HG03064 (cell line): ENCODE measurements around the gene AGRP.
"Not testable (repeated sequence)": the region's sequence is repeated elsewhere in the genome, so short reads cannot be mapped to it uniquely, and the experiment has no call there.

Source experiments
- ATAC-seq: cut with Tn5 transposase; IDR thresholded peaks from one replicate; pipeline ENCODE4 v1.9.1; 2021; ENCODE audit warnings: low read depth; ENCODE audit not compliant: unreplicated experiment

AGRP gene

GRCh38 chr16:67483150-67483549 is at the start of gene AGRP:
Gene AGRP, minus strand, starts transcription at chr16:67483547. Its CDS starts 149 bp downstream, at chr16:67483398.
- no peak for ATAC-seq

DNA sequence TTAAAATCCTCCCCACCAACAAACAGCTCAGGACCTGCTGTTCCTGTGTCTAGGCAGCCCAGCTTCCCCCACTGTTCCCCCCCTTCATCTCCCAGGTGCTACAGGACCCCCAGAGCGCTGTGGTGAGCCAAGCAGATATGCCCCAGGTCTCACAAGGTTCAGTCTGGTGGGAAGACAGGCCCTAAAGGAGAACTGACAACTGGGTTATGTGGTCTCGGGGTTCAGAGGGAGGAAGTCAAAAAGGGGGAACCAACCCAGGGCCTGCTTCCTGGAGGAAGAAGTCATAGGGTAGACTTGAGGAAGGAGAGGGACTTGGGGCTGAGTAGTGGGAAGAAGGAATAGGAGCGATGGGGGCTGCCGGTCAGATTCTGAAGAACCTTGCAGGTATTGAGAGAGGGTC is 47.9 kb upstream of the AGRP start:
- ATAC-seq: no peak

DNA sequence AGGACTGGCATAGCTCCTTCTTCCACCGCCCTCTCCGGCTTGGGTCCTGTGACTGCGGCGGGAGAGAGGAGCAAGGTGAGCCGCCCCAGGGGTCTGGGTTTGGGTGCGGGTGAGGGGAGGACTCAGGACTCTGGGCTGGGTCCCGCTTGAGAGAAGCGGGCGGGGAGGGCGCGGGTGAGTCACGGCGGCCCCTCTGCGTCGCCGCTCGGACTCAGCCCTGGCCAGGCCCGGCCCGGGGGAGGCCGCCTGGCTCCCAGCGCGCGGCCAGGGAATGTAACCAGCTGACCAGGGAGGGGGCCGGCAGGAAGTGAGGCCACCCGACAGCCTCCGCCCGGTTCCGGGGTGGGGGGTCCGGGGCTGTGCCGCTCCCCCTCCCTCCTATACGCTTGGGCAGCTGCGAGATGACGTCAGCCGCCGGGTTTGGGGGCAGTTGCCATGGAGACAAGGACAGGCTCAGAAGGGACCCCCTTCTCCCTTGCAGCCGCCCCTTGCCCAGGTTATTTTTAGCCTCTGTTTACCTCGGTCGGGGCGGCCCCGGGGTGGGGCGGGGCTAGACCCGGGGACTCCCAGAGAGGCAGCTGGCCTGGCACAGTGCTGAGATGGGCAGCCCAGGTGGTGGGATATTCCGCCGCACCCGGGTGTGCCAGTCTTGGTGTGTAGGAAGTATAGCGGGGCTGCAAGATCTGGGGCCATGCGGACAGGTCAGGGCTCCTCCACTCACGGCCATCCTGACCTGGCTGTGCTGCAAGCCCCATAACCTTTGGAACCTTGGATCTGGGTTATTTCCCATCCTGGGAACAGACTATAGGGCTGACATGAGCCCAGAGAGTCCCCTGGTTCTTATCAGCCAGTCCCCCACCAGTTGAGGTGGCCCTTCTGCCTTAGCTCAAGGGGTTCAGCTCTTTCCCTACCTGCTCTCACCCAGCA is 46.9 kb upstream of the AGRP start:
- ATAC-seq: no peak

DNA sequence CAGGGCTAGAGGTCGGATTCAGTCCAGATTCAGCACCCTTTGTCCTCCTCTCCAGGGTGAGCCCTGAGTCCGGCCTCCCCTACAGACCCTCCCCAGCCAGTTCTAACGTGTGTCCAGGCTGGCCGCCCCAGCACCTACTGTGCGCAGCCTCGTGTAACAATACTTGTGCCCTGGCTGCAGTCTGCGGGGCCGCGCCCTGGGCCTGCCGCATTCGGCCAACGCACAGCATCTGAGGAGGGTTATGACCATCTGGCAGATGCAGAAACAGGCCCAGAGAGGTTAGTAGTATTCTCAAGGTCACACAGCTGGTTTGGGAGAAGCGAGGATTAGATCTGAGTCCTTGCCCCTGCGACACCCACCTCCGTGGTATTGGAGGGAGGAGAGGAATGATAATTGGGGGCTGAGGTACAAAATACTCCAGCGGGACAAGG is 46.2 kb upstream of the AGRP start:
- no peak for ATAC-seq

DNA sequence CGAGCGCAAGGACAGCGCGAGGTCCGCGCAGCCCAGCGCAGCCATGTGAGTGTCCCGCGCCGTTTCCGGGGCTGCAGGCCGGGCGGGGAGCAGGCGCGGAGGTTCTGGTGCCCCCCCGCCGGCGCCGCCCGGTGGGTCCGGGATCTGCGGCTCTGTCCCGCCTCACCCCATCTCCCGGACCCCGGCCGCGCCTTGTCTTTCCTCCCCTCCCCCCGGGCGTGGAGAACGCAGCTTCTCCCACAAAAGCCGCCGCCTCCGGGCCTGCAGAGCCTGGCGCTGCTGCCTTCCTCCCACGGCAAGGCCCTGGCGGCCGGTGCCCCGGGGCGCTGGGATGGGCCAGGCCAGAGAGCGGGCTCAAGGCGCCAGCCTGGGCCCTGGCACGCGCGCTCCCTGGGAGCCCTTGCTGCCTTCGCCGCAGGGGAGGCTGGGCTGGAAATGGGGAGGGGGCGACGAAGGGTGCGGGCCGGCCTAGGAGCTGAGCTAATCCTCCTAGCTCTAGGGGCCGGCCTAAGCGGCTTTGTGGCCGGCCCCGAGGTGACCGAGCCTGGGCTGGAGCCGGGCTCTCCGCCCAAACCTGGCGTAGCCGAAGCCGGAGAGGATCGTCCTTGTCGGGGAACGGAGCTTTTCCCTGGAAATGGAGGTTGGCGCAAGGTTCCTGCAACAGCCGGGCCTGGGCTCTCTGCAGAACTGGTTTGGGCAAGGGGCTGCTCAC is 45.7 kb upstream of the AGRP start:
- no peak for ATAC-seq

GRCh38 chr16:67528222-67528869 is 45.0 kb upstream of the AGRP start, which contains the start of gene RIPOR1:
Gene RIPOR1, plus strand, starts transcription at chr16:67528829. Its CDS starts 9,618 bp downstream, at chr16:67538447.
- no peak for ATAC-seq

DNA sequence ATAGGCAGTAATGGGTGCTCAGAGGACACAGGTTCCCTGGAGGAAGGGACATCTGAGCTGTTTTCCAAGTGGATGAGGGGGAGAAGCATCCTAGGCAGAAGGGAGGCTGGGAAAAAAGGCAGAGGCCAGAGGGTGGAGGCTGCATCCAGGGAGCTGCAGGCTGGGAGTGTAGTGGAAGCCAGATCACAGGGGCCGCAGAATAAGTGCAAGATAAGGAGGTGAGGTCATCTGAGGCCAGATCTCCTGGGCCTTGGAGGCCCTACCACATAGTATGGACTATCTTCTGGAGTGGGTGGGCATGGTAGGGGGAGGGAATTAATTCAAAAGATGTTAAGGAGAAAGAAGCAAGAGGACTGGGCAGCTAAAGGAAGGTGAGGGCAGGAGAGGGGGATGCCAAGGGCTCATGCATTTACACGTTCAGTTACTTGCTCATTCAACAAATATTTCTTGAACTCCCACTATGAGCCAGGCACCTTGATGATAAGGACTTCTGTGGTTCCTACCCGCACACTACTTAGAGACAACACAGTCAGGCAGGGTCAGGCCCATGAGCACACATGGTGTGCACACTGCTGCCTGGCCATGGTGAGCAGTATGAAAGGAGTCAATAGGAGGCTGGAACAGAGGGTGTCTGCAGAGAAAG is 42.9 kb upstream of the AGRP start:
- no peak for ATAC-seq

DNA sequence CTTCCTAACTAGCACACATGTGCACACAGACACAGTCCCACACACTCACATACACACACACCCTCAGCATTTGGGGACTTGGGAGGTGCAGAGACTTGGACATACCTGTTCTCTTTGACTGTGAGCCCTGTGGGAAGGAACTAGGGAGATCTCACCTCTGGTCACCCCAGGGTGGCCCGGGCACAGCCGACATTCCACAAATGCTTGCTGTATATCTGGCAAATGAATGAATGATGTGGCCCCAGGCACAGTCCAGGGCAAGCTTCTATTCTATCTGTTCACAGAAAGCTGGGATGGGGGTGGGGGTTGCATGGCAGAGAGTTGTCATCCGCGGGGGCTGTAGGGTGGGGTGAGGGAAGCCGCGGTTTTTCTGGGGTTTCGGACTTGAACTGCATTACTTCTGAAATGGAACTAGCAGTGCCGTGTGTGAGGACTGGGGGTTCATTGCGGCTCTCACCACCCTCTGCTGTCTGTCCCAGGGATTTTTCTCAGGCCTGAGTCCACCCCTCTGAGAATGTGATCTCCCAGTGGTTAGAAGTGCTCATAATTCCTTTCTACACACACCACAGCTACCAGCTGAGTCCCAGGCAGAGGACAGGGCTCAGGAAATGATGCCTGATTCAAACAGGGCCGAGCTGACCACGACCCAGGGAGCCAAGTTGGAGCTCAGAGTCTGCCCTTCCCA is 42.0 kb upstream of the AGRP start:
- no peak for ATAC-seq

DNA sequence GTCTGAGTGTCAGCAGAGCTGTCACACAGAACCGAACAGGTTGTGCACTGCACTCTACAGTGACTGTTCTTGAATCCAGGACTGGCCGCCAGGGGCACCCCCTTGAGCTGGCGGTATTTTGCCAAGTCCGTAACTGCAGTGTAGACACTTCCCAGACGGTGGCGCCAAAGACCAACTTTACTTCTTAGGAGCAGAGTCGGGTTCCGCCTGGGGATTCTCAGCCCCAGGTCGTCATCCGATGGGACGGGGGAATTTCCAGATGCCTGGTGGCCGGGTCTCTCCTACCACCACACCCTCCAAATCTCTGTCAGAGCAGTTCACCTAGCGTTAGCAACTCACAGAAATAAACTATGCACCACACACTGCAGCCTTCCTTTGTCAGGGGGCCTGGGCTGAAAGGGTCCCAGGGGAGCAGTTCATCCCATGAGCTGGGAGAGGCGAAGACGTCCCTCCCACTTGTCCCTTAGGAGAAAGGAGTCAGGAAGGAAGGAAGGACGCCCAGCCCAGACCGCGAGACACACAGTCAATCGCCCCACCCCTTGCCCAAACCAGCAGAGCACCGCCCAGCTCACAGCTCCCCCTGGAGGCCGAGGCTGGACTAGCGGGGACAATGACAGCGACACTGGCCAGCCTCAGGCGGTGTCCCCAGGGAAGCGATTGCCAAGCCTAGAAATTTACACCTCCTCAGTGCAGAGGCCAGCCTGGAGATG is 37.9 kb upstream of the AGRP start:
- peak; percentile 58 for ATAC-seq

- no peak for ATAC-seq
Measured at GRCh38 chr16:67519242-67519641, 35.9 kb upstream of the AGRP start.

DNA sequence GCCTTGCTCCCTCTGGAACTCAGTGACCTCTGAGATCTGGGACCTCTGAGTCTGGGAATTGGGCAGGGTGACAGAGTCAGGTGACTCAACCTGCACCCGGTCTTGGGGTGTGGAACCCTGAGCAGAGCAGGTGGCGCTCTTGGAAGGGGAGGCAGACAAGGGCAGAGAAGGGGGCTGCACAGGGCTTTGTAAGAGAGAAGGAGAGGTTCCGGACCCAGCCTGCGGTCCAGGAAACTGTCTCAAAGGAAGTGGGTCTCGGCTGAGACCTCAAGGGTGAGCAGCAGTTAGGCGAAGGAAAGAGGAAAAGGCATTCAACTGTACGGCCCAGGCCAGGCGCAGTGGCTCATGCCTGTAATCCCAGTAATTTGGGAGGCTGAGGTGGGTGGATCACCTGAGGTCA is 35.3 kb upstream of the AGRP start:
- ATAC-seq: no peak

DNA sequence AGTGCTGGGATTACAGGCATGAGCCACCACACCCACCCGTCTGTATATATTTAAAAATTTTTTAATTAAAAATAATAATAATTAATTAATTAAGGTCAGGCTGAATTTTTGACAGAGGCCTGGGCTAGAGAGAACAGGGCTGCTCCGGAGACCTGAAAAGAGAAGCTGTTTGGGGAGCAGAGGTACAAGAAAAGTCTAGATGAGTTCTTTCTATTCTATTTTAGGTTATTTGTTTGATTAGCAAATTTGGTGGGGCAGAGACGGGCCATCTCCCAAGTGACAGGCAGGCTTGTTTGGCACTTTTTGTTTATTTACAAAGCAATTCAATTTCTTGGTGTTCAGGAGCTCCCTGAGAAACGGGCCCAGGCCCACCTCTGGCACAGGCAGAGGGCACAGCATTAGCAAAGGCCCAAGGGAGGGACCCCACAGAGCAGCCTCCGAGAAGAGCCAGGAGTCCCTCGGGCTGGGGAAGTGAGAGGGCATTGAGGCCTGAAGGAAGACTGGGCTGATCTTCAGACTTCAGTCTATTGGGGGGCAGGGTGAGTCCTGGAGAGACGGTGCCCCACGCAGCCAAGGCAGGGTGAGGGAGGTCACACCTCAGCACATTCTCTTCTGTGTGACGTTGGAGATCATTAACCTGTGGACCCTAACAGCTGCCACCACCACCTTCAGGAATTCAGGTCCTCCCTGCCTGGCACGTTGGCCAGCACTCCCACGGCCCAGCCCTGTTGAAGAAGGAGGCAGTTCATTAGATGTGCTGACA is 34.5 kb upstream of the AGRP start:
- peak; percentile 46 for ATAC-seq

DNA sequence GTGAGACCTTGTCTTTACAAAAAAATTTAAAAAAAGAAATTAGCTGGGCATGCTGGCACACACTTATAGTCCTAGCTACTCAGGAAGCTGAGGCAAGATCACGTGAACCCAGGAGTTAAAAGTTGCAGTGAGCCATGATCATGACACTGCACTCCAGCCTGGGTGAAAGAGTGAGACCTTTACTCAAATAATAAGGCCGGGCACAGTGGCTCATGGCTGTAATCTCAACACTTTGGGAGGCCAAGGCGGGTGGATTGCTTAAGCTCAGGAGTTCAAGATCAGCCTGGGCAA is 33.8 kb upstream of the AGRP start:
- no peak for ATAC-seq

DNA sequence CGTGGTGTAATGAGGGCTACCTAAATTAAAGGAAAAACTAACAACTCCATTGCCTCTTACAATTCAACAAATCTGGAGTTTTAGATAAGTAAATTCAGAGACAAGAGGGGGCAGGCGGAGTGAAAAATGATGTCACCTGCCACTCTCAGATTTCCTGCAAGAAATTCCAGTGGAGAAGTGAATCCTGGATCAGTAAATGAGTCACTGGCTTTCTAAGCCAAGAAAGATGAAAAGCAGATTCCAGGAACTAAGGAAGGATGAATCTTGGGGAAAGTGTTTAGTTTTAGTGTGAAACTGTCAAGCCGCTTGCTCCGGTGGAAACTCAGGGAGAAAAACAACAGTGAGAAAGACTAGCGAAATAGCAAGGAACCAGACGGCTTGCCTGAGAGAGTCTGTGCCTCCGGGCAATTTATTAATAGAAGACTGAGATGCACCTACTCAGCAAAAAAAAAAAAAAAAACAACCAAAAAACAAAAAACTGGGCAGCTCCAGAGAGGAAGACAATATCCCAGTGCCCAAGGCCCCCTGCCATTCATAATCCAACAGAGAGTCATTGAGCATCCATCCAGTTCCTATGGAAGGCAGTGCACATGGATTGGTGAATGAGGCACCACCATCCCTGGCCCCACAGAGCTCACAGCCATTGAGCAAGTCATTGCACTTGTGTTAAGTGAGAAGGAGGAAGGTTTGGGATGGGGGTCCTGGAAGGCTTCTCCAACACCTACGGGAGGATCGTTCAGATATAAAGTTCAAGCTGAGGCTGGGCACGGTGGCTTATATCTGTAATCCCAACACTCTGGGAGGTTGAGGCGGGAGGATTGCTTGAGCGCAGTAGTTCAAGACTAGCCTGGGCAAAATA is 33.2 kb upstream of the AGRP start:
- no peak for ATAC-seq

DNA sequence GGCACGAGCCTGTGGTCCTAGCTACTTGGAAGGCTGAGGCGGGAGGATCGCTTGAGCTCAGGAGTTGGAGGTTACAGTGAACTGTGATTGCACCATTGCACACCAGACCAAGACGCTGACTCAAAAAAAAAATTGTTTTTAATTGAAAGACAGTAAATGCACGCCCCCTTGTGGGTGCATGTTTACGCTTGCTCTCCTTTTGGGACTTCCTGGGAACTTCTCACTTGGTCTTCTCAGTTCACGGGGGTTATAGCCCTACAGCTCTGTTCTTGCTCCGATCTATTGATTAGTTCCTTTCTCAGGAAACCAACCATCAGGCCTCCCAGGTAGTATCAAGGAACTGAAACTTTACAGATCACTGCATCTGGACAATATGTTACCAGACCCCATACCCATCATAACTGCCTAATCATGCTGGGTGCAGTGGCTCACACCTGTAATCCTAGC is 31.1 kb upstream of the AGRP start:
- no peak for ATAC-seq

DNA sequence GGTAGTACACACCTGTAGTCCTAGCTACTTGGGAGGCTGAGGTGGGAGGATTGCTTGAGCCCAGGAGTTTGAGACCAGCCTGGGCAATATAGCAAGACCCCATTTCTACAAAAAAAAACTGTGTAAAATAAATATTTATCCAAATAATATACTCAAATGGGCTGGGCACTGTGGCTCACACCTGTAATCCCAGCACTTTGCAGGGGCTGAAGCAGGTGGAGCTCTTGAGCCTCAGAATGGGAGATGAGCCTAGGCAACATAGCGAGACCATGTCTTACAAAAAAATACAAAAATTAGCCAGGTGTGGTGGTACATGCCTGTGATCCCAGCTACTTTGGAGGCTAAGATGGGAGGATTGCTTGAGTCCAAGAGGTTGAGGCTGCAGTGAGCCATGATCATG is 30.5 kb upstream of the AGRP start:
- ATAC-seq: not testable (repeated sequence)

GRCh38 chr16:67509016-67509415 is 25.7 kb upstream of the AGRP start:
- ATAC-seq: no peak

- ATAC-seq: no peak
Measured at GRCh38 chr16:67506468-67506867, 23.1 kb upstream of the AGRP start.
